ENCODE measurements around the gene OR13H1. TPM values are rescaled to one million over a fixed set of nuclear protein-coding genes. Genes with fewer than 3 reads are reported as not detected.

OR13H1 gene
- total and polyA plus RNA-seq, 4 donors, result not detected

GRCh38 chrX:131588995-131589394 lies 45.1 kb downstream of the OR13H1 start:
- peak in 1 of 3 donors; percentile 34 for DNase-seq
- 6 to 44% methylated on average over 4 of the region's 4 CpGs for WGBS, 2 donors
- H3K9me3 ChIP-seq (ENCODE audit: control insufficient read depth in 4 of 4, insufficient read depth in 3 of 4, low read length in 3 of 4), result no peaks in the 10 kb centered on the region
- no peak for TF ChIP-seq CTCF (IDR thresholded peaks at IDR 0.05; ENCODE audit: control extremely low read depth, extremely low read depth)
- H3K36me3 ChIP-seq (ENCODE audit: control insufficient read depth in 4 of 4, insufficient read depth in 4 of 4, low read length in 4 of 4), result no peaks in the 10 kb centered on the region
- H3K4me3 ChIP-seq, result no peak overlapping the region
- no peak overlapping the region for H3K9ac ChIP-seq (ENCODE audit: insufficient read depth in 1 of 2, low read length in 2 of 2)
- no peak overlapping the region for H3K27ac ChIP-seq (ENCODE audit: low read depth in 1 of 2, low read length in 1 of 2)
- H3K27me3 ChIP-seq (ENCODE audit: control insufficient read depth in 3 of 3, insufficient read depth in 3 of 3, low read length in 2 of 3), result peaks cover 0 to 41% (median 19%) of the 10 kb centered on the region in 3 donors
- no peak for ATAC-seq (ENCODE audit: insufficient read depth, low FRiP score)
- no peaks in the 10 kb centered on the region for H3K4me1 ChIP-seq (ENCODE audit: control insufficient read depth in 5 of 5, insufficient read depth in 5 of 5, low read length in 5 of 5)
